Astrocyte (in vitro differentiated cells and primary cell): ENCODE results near the gene NTM.

ENCODE experiments used
- CTCF ChIP-seq: IDR thresholded peaks from 2 replicates; pipeline ENCODE4 v1.5.1; 2011; ENCODE audit warnings: low read depth, mild to moderate bottlenecking, inconsistent platforms, low read length, moderate library complexity; ENCODE audit not compliant: insufficient read depth
- EZH2 ChIP-seq: IDR thresholded peaks from 2 replicates; pipeline ENCODE4 v1.6.1; 2012; ENCODE audit warnings: mild to moderate bottlenecking, low read length, inconsistent platforms; ENCODE audit not compliant: insufficient read depth

DNA sequence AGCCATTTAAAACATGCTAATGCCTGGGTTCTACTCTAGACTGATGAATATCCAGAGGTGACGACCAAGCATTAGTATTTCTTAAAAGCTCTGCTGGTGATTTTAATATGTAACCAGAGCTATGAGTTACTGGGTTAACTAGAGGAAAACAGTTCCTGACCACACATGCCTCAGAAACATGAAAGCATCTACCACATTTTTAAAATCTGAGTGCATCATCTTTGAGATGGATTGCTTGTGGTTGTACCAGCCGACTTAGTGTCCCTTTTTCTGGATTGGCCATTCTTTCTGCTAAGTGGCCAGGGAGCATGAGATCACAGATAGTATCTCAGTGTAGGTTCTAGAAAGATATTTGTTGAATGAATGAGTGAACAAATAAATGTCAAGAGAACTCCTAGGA, 152.4 kb downstream of the NTM start:
- TF ChIP-seq CTCF (no peak), EZH2 (no peak)
